Ishikawa (cell line): ENCODE data around the gene CD79A.

Experiments
- CREB1 ChIP-seq: IDR thresholded peaks from 2 replicates; pipeline ENCODE4 v1.6.1; 2012; ENCODE audit warnings: low read depth
- EP300 ChIP-seq: IDR thresholded peaks from 2 replicates; pipeline ENCODE4 v1.6.1; 2012; ENCODE audit warnings: borderline replicate concordance
- RAD21 ChIP-seq: IDR thresholded peaks from 2 replicates; pipeline ENCODE4 v1.6.1; 2012; ENCODE audit warnings: low read depth

DNA sequence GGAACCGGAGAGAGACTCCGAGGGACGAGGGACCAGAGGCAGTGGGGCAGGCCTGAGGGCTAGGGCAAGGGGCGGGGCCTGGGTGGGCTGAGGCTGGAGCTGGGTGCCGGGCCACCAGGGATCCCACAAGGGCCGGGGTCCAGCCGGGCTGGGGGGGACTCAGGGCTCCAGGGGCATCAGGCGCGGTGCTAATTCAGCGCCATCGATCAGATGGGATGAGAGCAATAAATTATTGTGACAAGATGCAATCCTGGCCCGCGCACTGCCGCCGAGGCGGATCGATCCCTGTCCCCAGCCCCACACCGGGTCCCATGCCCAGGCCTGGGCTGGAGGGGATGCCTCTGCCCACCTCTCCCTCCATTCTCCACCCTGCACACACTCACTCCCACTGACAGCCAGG is 45.5 kb downstream of the CD79A start:
- TF ChIP-seq RAD21 (no peak), CREB1 (no peak), EP300 (no peak)
